CD4-positive, alpha-beta T cell treated with Interleukin-12 subunit alpha and Interleukin-12 subunit beta, for 1 hour (primary cell): ENCODE measurements around the gene TBL1X.

Source experiments
- DNase-seq: peaks from one replicate; pipeline ENCODE4 v3.0.0-alpha.2; 2020

The TBL1X gene

GRCh38 chrX:9638871-9639270, 174.0 kb downstream of the TBL1X start:
- DNase-seq: no peak

GRCh38 chrX:9642270-9642995, 177.6 kb downstream of the TBL1X start:
- DNase-seq: no peak

GRCh38 chrX:9643807-9644206, 178.9 kb downstream of the TBL1X start:
- no peak for DNase-seq

GRCh38 chrX:9644335-9644734, 179.5 kb downstream of the TBL1X start:
- DNase-seq: peak; percentile 35

GRCh38 chrX:9646471-9647224, 181.8 kb downstream of the TBL1X start:
- DNase-seq: no peak

- DNase-seq: no peak
Observed at GRCh38 chrX:9647431-9647830, 182.6 kb downstream of the TBL1X start.

- no peak for DNase-seq
Observed at GRCh38 chrX:9650091-9650490, 185.2 kb downstream of the TBL1X start.

GRCh38 chrX:9651737-9652136, 186.9 kb downstream of the TBL1X start:
- no peak for DNase-seq

GRCh38 chrX:9654929-9655328, 190.1 kb downstream of the TBL1X start:
- DNase-seq: no peak

GRCh38 chrX:9656277-9656676, 191.4 kb downstream of the TBL1X start:
- DNase-seq: no peak

- DNase-seq: no peak
Observed at GRCh38 chrX:9656871-9657270, 192.0 kb downstream of the TBL1X start.

GRCh38 chrX:9657590-9658256, 192.9 kb downstream of the TBL1X start:
- no peak for DNase-seq

- DNase-seq: no peak
Observed at GRCh38 chrX:9658409-9658808, 193.6 kb downstream of the TBL1X start.

GRCh38 chrX:9659571-9660195, 194.8 kb downstream of the TBL1X start:
- no peak for DNase-seq

- DNase-seq: no peak
Observed at GRCh38 chrX:9662148-9662547, 197.3 kb downstream of the TBL1X start.

- DNase-seq: no peak
Observed at GRCh38 chrX:9663216-9663615, 198.4 kb downstream of the TBL1X start.

GRCh38 chrX:9664224-9664623, 199.4 kb downstream of the TBL1X start:
- no peak for DNase-seq

- no peak for DNase-seq
Observed at GRCh38 chrX:9665113-9665512, 200.3 kb downstream of the TBL1X start.

GRCh38 chrX:9668537-9668936, 203.7 kb downstream of the TBL1X start:
- no peak for DNase-seq

GRCh38 chrX:9670136-9670814, 205.4 kb downstream of the TBL1X start:
- DNase-seq: no peak

GRCh38 chrX:9671998-9672397, 207.1 kb downstream of the TBL1X start:
- no peak for DNase-seq

GRCh38 chrX:9676306-9676705, 211.4 kb downstream of the TBL1X start:
- DNase-seq: no peak

- no peak for DNase-seq
Observed at GRCh38 chrX:9676738-9677097, 211.9 kb downstream of the TBL1X start.
